GM11168 (cell line): ENCODE results near the gene METAP1.
"Not testable (repeated sequence)": the region's sequence is repeated elsewhere in the genome, so short reads cannot be mapped to it uniquely, and the experiment has no call there.

ENCODE experiments used
- in situ Hi-C: fragments of 300-500 bp; cut with MboI; formaldehyde crosslinking; loops from one replicate; pipeline ENCODE4 v1.12.0; 2022; ENCODE audit warnings: low sequenced_read_pairs; ENCODE audit not compliant: unreplicated experiment

The METAP1 gene

DNA sequence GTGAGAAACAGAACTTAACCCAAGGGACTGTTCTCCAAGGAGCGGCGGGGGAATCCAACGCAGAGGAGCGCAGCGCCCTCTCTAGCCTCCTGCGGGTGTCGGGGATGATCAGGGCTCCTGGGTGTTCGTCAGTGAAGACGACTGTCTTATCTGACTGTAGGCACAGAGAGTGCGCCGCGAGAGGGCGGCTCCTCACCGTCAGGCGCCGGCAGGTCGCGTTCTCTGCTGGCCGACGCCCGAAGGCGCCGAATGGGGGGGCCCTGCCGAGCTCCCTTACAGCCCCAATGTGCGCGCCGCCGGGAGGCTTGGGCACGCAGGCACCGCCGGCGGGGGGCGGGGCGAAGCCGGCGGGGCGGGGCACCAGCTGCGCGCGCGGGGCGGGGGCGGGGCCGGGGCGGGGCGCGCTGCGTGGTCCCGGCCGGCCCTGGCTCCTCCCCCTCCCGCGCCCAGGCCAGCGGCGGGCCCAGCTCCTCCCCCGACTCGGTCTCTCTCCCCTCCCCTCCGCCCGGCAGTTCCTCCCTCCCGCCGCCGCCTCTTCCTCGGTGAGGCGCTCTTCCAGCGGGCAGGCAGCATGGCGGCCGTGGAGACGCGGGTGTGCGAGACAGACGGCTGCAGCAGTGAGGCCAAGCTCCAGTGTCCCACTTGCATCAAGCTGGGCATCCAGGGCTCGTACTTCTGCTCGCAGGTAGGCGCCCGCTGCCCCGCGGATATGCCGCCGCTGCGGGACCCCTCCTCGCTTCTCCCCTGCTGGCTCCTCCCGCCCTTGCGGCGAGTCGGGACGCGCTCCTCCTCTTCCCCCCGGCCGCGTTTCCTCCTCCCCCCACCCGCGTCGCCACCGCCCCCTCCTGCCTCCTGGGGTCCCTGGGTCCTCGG is at the start of gene METAP1:
METAP1 (plus strand) TSS at position 539 of the 873 bp plus-strand sequence; CDS start at position 572, 33 bp downstream.
- in situ Hi-C loops, result loop anchor here (5.0 kb wide), 1 partner anchor 62 kb away; no protein-coding TSS in a partner anchor

DNA sequence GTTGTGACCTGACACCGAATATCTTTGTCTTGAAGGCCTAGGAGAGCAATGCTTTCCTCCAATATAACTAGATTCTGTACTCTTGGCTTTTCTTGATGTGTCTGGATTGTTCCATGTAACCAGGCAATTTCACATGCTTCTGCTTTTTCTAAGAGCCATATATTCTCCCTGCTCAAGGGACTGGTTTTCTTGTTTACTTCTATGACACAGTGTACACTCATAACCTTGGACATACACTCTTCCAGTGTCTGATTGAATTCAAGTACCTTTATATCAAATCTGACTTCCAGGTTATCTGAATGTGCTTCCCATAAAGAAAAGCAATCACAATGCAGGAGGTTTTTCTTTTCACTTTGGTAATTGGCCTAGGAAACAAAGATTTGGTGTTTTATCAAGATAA is 49.2 kb upstream of the METAP1 start:
- in situ Hi-C loops, result no loop called here

DNA sequence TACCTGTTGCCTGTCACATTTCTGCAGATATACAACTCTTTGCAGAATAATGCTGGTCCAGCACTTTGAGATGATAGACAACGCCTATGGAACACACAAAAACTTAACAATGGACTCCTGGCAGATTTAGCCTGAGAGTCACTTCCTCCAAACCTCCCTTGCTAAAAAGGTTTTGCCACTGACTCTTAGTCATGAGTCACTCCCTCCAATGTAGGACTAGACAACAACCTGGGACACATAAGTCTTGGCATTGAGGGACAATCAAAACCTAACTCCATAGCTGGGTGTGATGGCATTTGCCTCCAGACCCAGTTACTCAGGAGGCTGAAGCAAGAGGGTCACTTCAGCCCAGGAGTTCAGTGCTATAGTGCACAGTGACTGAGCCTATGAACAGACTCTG is 44.6 kb upstream of the METAP1 start:
- in situ Hi-C loops, result no loop called here

DNA sequence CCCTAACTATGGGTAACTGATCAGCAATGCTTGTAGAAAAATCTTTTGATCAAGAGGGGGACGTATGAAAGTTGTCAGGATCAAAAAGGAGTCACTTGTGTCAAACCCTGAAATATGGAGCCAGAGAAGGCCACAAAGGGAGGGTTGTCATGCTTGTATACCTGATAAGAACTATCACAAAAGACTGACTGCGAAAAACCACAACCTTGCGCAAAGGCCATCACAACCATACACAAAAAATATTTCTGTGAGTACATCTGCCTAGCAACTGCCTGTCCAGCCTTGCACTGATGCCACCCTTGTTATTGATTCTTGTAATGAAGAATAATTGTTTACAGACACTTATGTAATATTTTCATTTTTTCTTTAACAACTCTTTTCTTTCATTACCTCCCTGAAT is 43.8 kb upstream of the METAP1 start:
- in situ Hi-C loops, result no loop called here

DNA sequence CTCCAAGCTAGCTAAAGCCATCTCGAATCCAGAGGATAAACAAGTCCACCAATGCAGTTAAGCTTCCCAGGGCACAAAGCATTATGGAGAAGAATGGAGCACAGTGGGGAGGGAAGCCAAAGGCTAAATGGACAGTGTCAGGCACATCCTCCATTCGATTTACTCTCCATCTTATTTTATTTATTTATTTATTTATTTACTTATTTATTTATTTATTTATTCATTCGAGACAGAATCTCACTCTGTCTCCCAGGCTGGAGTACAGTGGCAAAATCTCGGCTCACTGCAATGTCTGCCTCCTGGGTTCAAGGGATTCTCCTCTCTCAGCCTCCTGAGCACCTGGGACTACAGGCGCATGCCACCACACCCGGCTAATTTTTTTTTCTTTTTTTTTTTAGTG is 40.3 kb upstream of the METAP1 start:
- in situ Hi-C loops, result no loop called here

DNA sequence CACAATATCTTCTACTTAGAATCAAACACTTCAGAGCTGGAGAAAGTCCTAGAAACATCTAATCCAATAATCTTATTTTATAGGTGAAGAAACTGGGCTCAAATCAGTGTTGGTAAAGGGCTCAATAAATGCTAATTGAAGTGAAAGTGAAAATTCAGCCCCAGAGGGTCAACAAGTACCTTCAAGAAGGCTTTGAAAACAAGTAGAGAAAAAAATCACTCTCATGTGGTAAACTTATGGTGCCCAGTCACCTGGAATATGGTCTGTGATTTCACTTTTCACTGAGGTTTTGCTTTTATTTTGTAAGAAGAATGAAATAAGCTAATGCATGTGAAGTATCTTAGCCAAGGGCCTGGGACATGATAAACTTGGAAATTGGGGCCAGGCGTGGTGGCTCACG is 37.5 kb upstream of the METAP1 start:
- in situ Hi-C loops, result no loop called here

DNA sequence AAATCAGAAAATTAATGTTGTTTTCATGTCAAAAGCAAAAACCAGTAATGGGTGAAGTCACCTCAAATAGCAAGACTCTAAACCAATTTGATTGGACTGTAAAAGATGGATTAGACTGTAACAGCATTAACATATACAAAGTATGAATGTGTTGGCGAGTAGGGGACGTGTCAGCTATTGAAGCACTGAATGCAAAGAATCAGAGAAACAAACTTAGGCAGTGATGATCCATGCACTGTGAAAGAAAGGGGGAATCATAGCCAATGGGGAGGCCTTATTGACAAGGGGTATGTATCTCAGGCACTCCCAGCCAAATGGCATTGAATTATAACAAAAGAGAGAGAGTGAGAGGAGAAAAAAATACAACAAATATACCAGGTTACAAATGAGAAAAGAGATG is 36.1 kb upstream of the METAP1 start:
- in situ Hi-C loops, result no loop called here

DNA sequence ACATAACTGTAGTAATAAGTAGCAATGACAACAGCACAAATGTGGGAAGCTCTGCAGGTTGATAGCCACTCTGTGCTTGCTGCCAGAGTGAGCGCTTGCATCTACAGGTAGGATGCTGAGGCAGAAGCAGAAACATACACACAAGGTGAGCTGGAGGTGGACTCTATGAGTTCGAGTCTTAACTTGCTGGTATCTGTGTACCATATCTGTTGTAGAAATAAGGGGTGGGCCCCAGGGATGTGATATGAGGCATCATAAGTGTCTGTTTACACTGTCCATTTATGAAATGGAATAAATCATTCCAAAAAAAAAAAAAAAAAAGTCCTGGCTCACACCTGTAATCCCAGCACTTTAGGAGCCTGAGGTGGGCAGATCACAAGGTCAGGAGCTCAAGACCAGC is 33.8 kb upstream of the METAP1 start:
- in situ Hi-C loops, result no loop called here

DNA sequence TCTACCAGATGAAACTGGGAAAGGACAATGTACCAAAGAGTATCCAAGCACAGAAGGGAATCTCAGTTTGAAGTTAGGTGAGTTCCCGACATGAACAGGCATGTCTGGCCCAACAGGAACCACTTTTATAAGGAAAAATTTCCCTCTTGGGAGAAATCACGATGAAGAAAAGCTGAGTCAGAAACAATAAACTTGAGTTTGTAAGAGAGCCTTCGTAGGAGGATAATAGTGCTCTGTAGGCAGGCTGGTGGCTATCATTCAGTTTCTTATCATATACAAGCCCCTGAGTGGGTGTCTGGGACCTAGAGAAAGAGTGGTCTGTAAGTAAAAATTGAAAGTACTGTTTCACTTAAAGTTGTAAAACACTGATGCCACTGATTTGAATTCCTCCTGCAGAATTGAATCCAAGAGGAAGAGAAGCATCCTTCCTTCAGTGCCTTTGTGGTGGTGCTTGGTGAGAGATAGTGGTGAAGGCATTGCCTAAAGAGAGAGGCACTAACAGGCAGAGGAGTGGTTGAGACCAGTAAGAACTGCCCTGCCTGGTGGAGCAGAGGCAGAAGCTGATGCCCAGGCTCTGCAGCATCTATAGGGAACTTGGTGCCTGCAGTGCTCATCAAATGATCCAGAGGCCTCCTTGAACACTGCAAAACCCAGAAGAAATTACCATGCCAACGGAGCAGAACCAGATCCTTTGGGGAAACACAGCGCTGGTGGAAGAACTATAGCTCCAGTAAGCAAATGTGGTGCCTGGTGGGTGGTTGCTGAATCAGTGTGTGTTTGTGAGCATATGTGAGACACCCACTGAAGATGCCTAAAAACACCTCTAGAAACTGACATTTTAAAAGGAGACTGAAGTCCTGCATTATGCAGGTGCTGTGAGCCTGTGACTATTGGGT is 31.7 kb upstream of the METAP1 start:
- in situ Hi-C loops, result no loop called here

DNA sequence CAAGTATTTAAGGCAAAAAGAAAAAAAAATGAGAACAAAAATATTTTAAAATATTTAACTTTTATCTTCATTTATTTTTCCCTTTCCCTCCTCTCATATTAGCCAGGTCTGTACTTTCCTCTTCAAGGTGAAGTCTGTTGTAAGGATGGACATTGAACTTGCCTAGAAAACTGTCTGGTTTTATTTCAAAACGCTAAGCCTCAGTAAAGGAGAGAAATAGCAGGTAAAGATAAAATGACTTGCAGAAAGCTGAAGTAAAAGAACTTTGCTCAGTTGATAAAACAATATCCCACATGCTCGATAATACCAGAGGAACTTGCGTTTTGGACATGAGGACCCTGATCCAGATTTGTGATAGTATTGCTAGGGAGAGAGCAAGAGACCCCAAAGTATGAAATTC is 28.6 kb upstream of the METAP1 start:
- in situ Hi-C loops, result no loop called here

DNA sequence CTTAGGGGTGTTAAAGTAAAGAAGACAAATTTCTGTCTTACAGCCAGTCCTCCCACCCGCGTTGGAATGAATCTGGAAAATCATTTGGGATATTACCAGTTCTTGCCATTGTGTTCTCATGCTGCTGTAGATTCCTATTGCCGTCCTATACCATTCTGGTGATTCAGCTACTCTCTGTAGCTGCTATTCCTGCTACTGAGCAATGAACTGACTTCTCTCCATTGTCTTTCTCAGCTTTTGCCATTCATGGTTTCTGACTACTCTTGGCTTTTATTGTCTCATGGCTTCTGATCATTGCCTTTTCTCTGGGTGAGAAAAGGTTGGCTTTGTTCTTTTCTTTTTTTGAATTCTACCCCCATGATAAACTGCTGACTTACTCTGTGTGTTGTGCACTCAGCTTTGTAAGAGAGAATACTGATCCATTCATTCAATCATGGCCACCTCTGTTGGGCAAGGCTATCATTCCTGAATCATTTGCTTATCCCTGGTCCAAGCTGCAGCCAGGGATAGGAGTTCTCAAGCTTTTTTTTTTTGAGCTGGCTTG is 27.7 kb upstream of the METAP1 start:
- in situ Hi-C loops, result no loop called here

DNA sequence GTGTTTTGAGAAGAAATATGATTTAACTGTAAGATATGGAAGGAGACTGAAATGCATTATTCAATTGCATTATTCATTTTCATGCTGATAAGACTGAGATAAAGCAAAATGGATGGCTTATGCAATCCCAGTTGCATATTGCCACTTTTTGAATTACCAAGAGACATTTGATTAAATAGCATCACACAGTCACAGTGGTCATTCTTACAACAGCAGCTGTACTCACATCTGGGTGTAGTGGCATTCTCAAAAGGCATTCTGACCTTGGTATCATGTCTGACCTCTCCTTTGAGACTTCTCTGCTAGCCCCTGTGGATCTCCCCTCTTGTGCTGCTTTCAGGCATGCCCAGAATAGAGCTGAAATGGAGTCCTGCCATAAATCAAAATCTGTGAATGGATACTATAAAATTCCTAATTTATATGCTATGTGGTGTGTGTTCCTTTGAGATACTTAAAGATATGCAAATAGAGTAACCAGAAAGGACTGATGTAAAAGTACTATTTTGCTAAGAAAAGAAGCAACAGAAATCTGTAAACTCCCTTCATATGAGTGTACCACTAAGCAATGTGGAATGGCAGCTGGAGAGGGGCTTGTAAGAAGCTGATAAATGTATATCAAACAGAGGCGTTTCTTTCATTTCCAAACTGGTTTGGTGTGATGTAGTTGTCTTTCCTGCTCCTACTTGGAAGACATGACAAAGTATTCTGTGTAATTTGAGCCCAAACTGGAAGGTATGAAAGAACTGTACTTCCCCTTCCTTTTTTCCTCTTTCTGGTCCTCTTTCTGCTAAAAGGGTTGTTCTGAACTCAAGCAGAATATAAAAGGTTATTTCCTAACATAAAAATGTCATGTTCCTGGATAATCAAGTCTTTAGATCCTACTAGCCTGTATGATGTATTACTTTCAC is 25.4 kb upstream of the METAP1 start:
- in situ Hi-C loops, result no loop called here

DNA sequence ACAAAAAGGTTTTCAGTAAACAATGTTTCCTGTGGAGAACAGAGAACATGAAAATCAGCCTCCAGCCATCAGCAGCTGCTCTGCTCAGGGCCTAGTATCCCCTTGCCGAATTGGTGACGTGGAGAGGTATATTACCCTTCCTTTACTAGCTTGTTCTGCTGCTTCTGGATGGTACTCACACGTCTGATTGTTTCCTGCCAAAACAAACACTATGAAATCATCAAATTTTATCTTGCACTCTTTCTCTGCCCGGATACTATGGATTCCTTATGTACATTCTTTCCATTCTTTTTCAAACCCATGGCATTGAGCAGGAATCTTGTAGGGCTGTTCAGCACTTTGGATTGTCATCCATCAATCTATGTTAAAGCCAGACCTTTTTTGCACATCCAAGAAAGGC is 18.8 kb upstream of the METAP1 start:
- in situ Hi-C loops, result no loop called here

DNA sequence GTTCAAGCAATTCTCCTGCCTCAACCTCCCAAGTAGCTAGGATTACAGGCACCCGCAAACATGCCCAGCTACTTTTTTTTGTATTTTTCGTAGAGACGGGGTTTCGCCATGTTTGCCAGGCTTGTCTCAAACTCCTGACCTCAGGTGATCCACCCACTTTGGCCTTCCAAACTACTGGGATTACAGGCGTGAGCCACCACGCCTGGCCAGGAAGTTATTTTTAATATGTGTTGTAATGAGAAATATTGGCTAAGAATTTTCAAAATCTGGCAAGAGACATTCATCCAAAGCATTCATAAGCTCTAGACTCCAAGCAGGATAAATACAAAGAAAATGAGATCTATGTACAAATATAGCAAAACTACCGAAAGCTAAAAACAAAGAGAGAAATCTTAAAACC is 18.0 kb upstream of the METAP1 start:
- in situ Hi-C loops, result no loop called here

DNA sequence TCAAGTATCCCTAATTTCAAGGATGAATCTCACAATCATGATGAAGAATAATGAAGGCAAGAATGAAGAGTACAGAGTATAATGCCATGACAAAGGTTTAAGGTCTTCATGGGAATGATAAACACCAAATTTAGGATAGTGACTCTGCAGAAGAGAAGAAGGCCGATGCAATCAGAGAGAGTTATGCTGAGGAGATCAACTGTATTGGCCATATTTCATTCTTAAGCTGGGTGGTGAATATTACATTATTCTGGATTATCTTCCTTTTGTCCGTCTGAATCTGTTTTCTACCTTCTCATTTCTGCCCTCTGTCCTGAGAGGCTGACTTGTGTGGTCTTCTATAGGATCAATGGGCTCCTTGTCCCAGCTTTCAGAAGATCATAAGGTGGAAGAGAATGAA is 7.8 kb upstream of the METAP1 start:
- in situ Hi-C loops, result no loop called here

DNA sequence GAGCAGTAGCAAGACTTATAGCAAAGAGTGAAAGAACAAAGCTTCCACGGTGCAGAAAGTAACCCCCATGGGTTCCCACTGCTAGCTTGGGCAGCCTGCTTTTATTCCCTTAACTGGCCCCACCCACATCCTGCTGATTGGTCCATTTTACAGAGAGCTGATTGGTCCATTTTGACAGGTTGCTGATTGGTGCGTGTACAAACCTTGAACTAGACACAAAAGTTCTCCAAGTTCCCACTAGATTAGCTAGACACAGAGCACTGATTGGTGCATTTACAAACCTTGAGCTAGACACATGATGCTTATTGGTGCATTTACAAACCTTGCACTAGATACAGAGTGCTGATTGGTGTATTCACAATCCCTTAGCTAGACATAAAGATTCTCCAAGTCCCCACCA is 2.7 kb upstream of the METAP1 start:
- in situ Hi-C loops, result not testable (repeated sequence)

DNA sequence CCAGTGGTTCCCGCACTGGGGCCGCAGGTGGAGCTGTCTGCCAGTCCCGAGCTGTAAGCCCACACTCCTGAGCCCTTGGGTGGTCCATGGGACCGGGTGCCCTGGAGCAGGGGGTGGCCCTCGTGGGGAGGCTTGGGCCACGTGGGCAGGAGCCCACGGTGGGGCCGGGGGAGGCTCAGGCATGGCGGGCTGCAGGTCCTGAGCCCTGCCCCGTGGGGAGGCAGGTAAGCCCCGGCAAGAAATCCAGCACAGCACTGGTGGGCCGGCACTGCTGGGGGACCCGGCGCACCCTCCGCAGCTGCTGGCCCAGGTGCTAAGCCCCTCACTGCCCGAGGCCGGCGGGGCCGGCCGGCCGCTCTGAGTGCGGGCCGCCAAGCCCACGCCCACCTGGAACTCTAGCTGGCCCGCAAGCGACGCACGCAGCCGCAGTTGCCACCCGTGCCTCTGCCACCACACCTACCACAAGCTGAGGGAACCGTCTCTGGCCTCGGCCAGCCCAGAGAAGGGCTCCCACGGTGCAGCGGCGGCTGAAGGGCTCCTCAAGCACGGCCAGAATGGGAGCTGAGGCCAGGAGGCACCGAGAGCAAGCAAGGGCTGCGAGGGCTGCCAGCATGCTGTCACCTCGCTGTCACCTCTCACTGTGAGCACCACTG is 2.0 kb upstream of the METAP1 start:
- in situ Hi-C loops, result no loop called here

DNA sequence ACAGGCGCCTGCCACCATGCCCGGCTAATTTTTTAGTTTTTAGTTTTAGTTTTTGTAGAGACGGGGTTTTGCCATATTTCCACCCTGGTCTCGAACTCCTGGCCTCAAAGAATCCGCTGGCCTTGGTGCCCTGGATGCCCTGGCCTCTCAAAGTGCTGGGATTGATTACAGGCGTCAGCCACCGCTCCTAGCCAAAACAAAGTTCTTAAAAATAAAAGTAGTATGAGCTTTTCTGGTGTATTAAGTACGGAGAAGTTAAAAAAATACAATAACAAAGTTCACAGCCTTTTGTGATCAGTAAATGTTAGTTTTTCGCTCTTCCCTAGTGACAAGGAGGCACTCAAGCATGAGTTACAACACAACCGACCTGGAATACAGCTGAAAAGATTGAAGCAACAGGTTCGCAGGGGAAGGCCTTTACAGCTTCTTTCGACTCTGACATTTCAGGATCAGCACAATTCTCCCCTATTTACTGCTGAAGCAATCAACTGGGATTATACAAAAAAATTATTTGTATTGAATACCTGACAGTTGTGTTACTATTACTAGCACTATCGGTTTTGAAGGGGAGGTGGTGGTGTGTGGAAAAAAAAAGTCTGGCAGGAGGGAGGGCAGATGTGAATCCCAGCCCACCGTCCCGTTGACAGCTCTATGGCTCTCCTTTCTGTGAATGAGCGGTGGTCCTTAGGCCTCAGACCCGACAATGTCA is 893 bp upstream of the METAP1 start:
- in situ Hi-C loops, result loop anchor here (5.0 kb wide), 1 partner anchor 63 kb away; no protein-coding TSS in a partner anchor
